GM23248 (cell line): ENCODE data around the gene MYH15. TPM values are rescaled to one million over a fixed set of nuclear protein-coding genes. Genes with fewer than 3 reads are reported as not detected.

Experiments
- DNase-seq: peaks from one replicate; pipeline ENCODE4 v3.0.0-alpha.2; 2015
- H2AFZ ChIP-seq: fragments of 200-600 bp; sonication (generic); 2 replicates; pipeline ENCODE4 v1.6.1; 2016; ENCODE audit warnings: antibody characterized with exemption
- H3F3A ChIP-seq: fragments of 200-600 bp; sonication (generic); 2 replicates; pipeline ENCODE4 v1.6.1; 2016; ENCODE audit warnings: mild to moderate bottlenecking, antibody characterized with exemption, mixed run types; ENCODE audit not compliant: insufficient read depth
- H3K27ac ChIP-seq: fragments of 200-600 bp; sonication (generic); 2 replicates; pipeline ENCODE4 v1.5.1; 2016; ENCODE audit warnings: mild to moderate bottlenecking
- H3K27me3 ChIP-seq: fragments of 200-600 bp; sonication (generic); replicated peaks from 2 replicates; pipeline ENCODE4 v1.6.1; 2016; ENCODE audit warnings: mild to moderate bottlenecking; ENCODE audit not compliant: insufficient read depth
- H3K36me3 ChIP-seq: fragments of 200-600 bp; sonication (generic); 2 replicates; pipeline ENCODE4 v1.6.1; 2016; ENCODE audit warnings: low read depth, mild to moderate bottlenecking
- H3K4me1 ChIP-seq: fragments of 200-600 bp; sonication (generic); 2 replicates; pipeline ENCODE4 v1.6.1; 2016; ENCODE audit warnings: mild to moderate bottlenecking; ENCODE audit not compliant: insufficient read depth
- H3K4me2 ChIP-seq: fragments of 200-600 bp; sonication (generic); one replicate; pipeline ENCODE4 v1.6.1; 2016; ENCODE audit warnings: mild to moderate bottlenecking; ENCODE audit not compliant: unreplicated experiment
- H3K4me3 ChIP-seq: fragments of 200-600 bp; sonication (generic); 2 replicates; pipeline ENCODE4 v1.5.1; 2016; ENCODE audit warnings: mild to moderate bottlenecking
- H3K79me2 ChIP-seq: fragments of 200-600 bp; sonication (generic); 2 replicates; pipeline ENCODE4 v1.6.1; 2016; ENCODE audit warnings: mild to moderate bottlenecking; ENCODE audit not compliant: insufficient read depth
- H3K9ac ChIP-seq: fragments of 200-600 bp; sonication (generic); 2 replicates; pipeline ENCODE4 v1.6.1; 2016; ENCODE audit warnings: mild to moderate bottlenecking
- H3K9me2 ChIP-seq: fragments of 200-600 bp; sonication (generic); 2 replicates; pipeline ENCODE4 v1.6.1; 2016; ENCODE audit warnings: mixed run types, mild to moderate bottlenecking, moderate library complexity; ENCODE audit not compliant: insufficient read depth
- H3K9me3 ChIP-seq: fragments of 200-600 bp; sonication (generic); one replicate; pipeline ENCODE4 v1.6.1; 2017; ENCODE audit warnings: low read depth
- H4K20me1 ChIP-seq: fragments of 200-600 bp; sonication (generic); 2 replicates; pipeline ENCODE4 v1.6.0; 2016; ENCODE audit not compliant: insufficient read depth
- EZH2 ChIP-seq: fragments of 200-600 bp; sonication (generic); IDR thresholded peaks from 2 replicates; pipeline ENCODE4 v1.6.1; 2018; ENCODE audit warnings: antibody characterized with exemption, mild to moderate bottlenecking; ENCODE audit not compliant: insufficient read depth, poor library complexity, severe bottlenecking
- EZH2phosphoT487 ChIP-seq: fragments of 200-600 bp; sonication (generic); IDR thresholded peaks from 2 replicates; pipeline ENCODE4 v1.6.1; 2018; ENCODE audit warnings: antibody characterized with exemption, moderate library complexity, mild to moderate bottlenecking, low read depth; ENCODE audit not compliant: insufficient read depth
- WGBS, 2 experiments: methylation state at CpG; one replicate each; pipeline ENCODE4 v1.1.6; 2015 to 2017; ENCODE audit warnings: low lambda C conversion rate in 2 of 2, low coverage in 1 of 2; ENCODE audit errors: missing lambda C conversion rate in 2 of 2; 5-methylcytosine and 5-hydroxymethylcytosine counted together
- in situ Hi-C: fragments of 300-500 bp; cut with MboI; formaldehyde crosslinking; loops from 2 replicates; pipeline ENCODE4 v1.15.0; 2020
- polyA plus RNA-seq: library from polyadenylated mRNA; unstranded; fragments of >200 nt; fragmentation: Nextera tagmentation; extraction: Ambion mirVana; gene quantifications from 2 replicates; pipeline ENCODE4 v1.2.1, GENCODE V29; 2016
- total RNA-seq: library from RNA; depleted of rRNA; stranded (reverse); fragments of >200 nt; shearing (Covaris generic); gene quantifications from 2 replicates; pipeline ENCODE4 v1.2.3, GENCODE V29; 2014

Gene MYH15
- total and polyA plus RNA-seq, 2 experiments from 2014 or later = 0.08 to 0.11 TPM

- H2AFZ ChIP-seq = no peak overlapping the region
- no peaks in the 10 kb centered on the region for H3K79me2 ChIP-seq
- H3K4me1 ChIP-seq = peaks cover 12% of the 10 kb centered on the region; the same call in 1 of the 2 replicates
- no peaks in the 10 kb centered on the region for H3K9me3 ChIP-seq
- H3K27ac ChIP-seq = no peak overlapping the region
- peaks cover 11% of the 10 kb centered on the region; the same call in 1 of the 2 replicates for H3F3A ChIP-seq
- H4K20me1 ChIP-seq = no peaks in the 10 kb centered on the region
- no peak overlapping the region for H3K9ac ChIP-seq
- in situ Hi-C loops = no loop called here
- 65 to 100% methylated on average over 2 to 3 of the region's 3 CpGs for WGBS, 2 experiments
- H3K4me3 ChIP-seq = no peak overlapping the region
- H3K4me2 ChIP-seq = no peak overlapping the region
- DNase-seq = no peak
- TF ChIP-seq EZH2phosphoT487 = no peak
- no peak for TF ChIP-seq EZH2
- H3K36me3 ChIP-seq = no peaks in the 10 kb centered on the region
- H3K27me3 ChIP-seq = no peaks in the 10 kb centered on the region
- no peaks in the 10 kb centered on the region for H3K9me2 ChIP-seq
These were observed 117.1 kb downstream of the MYH15 start for GRCh38 chr3:108393128-108393900.

GRCh38 chr3:108391917-108392593 is 118.3 kb downstream of the MYH15 start:
- WGBS, 2 experiments = 42 to 47% methylated on average over 3 of the region's 3 CpGs
- in situ Hi-C loops = no loop called here

GRCh38 chr3:108389372-108389771 is 121.0 kb downstream of the MYH15 start:
- 54 to 60% methylated on average over 1 of the region's 1 CpG for WGBS, 2 experiments
- Histone ChIP-seq H3K9me2 (no peaks in the 10 kb centered on the region), H3K27me3 (no peaks in the 10 kb centered on the region), H3K79me2 (no peaks in the 10 kb centered on the region), H3K4me2 (no peak overlapping the region), H3K4me1 (peaks cover 12% of the 10 kb centered on the region; the same call in 1 of the 2 replicates), H3F3A (peaks cover 11% of the 10 kb centered on the region; the same call in 1 of the 2 replicates), H3K4me3 (no peak overlapping the region), H3K36me3 (no peaks in the 10 kb centered on the region), H4K20me1 (no peaks in the 10 kb centered on the region), H2AFZ (no peak overlapping the region), H3K27ac (no peak overlapping the region), H3K9ac (no peak overlapping the region), H3K9me3 (no peaks in the 10 kb centered on the region)
- no peak for TF ChIP-seq EZH2phosphoT487
- no peak for TF ChIP-seq EZH2
- DNase-seq = no peak
- in situ Hi-C loops = no loop called here

More at GRCh38 chr3:108391917-108392593, 118.3 kb downstream of the MYH15 start:
- Histone ChIP-seq H3K27ac (no peak overlapping the region), H3K4me3 (no peak overlapping the region), H3K79me2 (no peaks in the 10 kb centered on the region), H2AFZ (no peak overlapping the region), H3K9me3 (no peaks in the 10 kb centered on the region), H3K27me3 (no peaks in the 10 kb centered on the region), H3K36me3 (no peaks in the 10 kb centered on the region), H3K9ac (no peak overlapping the region), H3K4me1 (peaks cover 12% of the 10 kb centered on the region; the same call in 1 of the 2 replicates), H3K9me2 (no peaks in the 10 kb centered on the region), H4K20me1 (no peaks in the 10 kb centered on the region), H3K4me2 (no peak overlapping the region), H3F3A (peaks cover 11% of the 10 kb centered on the region; the same call in 1 of the 2 replicates)
- TF ChIP-seq EZH2 (no peak), EZH2phosphoT487 (no peak)
- DNase-seq = peak; percentile 53

GRCh38 chr3:108388136-108389132 is 122.0 kb downstream of the MYH15 start:
- Histone ChIP-seq H3K4me3 (no peak overlapping the region), H3K4me1 (peaks cover 12% of the 10 kb centered on the region; the same call in 1 of the 2 replicates), H3K4me2 (no peak overlapping the region), H3K79me2 (no peaks in the 10 kb centered on the region), H3K9ac (no peak overlapping the region), H3K27ac (no peak overlapping the region), H3F3A (peaks cover 11% of the 10 kb centered on the region; the same call in 1 of the 2 replicates), H4K20me1 (no peaks in the 10 kb centered on the region), H3K9me2 (no peaks in the 10 kb centered on the region), H3K9me3 (no peaks in the 10 kb centered on the region), H2AFZ (no peak overlapping the region), H3K27me3 (no peaks in the 10 kb centered on the region), H3K36me3 (no peaks in the 10 kb centered on the region)
- in situ Hi-C loops = no loop called here
- TF ChIP-seq EZH2phosphoT487 (no peak), EZH2 (no peak)
- WGBS, 2 experiments = 83 to 84% methylated on average over 11 to 12 of the region's 12 CpGs
- peak; percentile 14 for DNase-seq
